WTC11 (cell line): ENCODE measurements around the gene PPP1R3D. TPM values are rescaled to one million over a fixed set of nuclear protein-coding genes. Genes with fewer than 3 reads are reported as not detected.

Experiments used
- ATF6 ChIP-seq: sonication (generic); formaldehyde crosslinking; IDR thresholded peaks from 2 replicates; pipeline ENCODE4 v1.8.1; 2023; ENCODE audit warnings: mild to moderate bottlenecking, missing genetic modification reagents
- E2F1 ChIP-seq: sonication (generic); formaldehyde crosslinking; IDR thresholded peaks from 2 replicates; pipeline ENCODE4 v1.8.0; 2022; ENCODE audit warnings: mild to moderate bottlenecking, missing genetic modification reagents
- E2F4 ChIP-seq: sonication (generic); formaldehyde crosslinking; IDR thresholded peaks from 2 replicates; pipeline ENCODE4 v1.8.1; 2022; ENCODE audit warnings: low read depth, mild to moderate bottlenecking, moderate library complexity, missing genetic modification reagents, borderline replicate concordance
- FOXJ3 ChIP-seq: sonication (generic); formaldehyde crosslinking; IDR thresholded peaks from 2 replicates; pipeline ENCODE4 v1.9.0; 2021; ENCODE audit warnings: missing genetic modification reagents, mild to moderate bottlenecking, borderline replicate concordance
- GABPB1 ChIP-seq: sonication (generic); formaldehyde crosslinking; IDR thresholded peaks from 2 replicates; pipeline ENCODE4 v1.8.1; 2023; ENCODE audit warnings: mild to moderate bottlenecking, missing genetic modification reagents
- HMGXB4 ChIP-seq: sonication (generic); formaldehyde crosslinking; IDR thresholded peaks from 2 replicates; pipeline ENCODE4 v1.8.1; 2023; ENCODE audit warnings: mild to moderate bottlenecking, moderate library complexity, missing genetic modification reagents
- IRF2 ChIP-seq: sonication (generic); formaldehyde crosslinking; IDR thresholded peaks from 2 replicates; pipeline ENCODE4 v1.8.0; 2022; ENCODE audit warnings: low read depth, missing genetic modification reagents, borderline replicate concordance
- JAZF1 ChIP-seq: fragments of 250-450 bp; sonication (Bioruptor Pico); IDR thresholded peaks from 2 replicates; pipeline ENCODE4 v1.9.0; 2021; ENCODE audit warnings: moderate library complexity, mild to moderate bottlenecking, inconsistent platforms
- MAX ChIP-seq: sonication (generic); formaldehyde crosslinking; IDR thresholded peaks from 2 replicates; pipeline ENCODE4 v1.8.0; 2022; ENCODE audit warnings: mild to moderate bottlenecking, missing genetic modification reagents
- MXD4 ChIP-seq: fragments of 250-450 bp; sonication (Bioruptor Pico); IDR thresholded peaks from 2 replicates; pipeline ENCODE4 v1.8.0; 2021; ENCODE audit warnings: mild to moderate bottlenecking, moderate library complexity, borderline replicate concordance
- MYBL2 ChIP-seq: sonication (generic); formaldehyde crosslinking; IDR thresholded peaks from 2 replicates; pipeline ENCODE4 v1.8.1; 2023; ENCODE audit warnings: mild to moderate bottlenecking, moderate library complexity, missing genetic modification reagents
- NR1H2 ChIP-seq: sonication (generic); formaldehyde crosslinking; IDR thresholded peaks from 2 replicates; pipeline ENCODE4 v1.9.0; 2021; ENCODE audit warnings: mild to moderate bottlenecking, moderate library complexity, missing genetic modification reagents
- NR2C2 ChIP-seq: sonication (generic); formaldehyde crosslinking; IDR thresholded peaks from 2 replicates; pipeline ENCODE4 v1.8.0; 2022; ENCODE audit warnings: mild to moderate bottlenecking, missing genetic modification reagents
- NR3C1 ChIP-seq: sonication (generic); formaldehyde crosslinking; conservative IDR thresholded peaks from 2 replicates; pipeline ENCODE4 v1.8.1; 2023; ENCODE audit warnings: low read depth, mild to moderate bottlenecking, missing genetic modification reagents
- SOX15 ChIP-seq: fragments of 250-450 bp; sonication (Bioruptor Pico); IDR thresholded peaks from 2 replicates; pipeline ENCODE4 v1.9.0; 2021; ENCODE audit warnings: mild to moderate bottlenecking
- SP1 ChIP-seq: sonication (generic); formaldehyde crosslinking; conservative IDR thresholded peaks from 2 replicates; pipeline ENCODE4 v1.8.1; 2022; ENCODE audit warnings: missing genetic modification reagents
- TEAD1 ChIP-seq: sonication (generic); formaldehyde crosslinking; IDR thresholded peaks from 2 replicates; pipeline ENCODE4 v1.8.0; 2022; ENCODE audit warnings: mild to moderate bottlenecking, missing genetic modification reagents
- TEAD4 ChIP-seq: sonication (generic); formaldehyde crosslinking; IDR thresholded peaks from 2 replicates; pipeline ENCODE4 v1.8.0; 2022; ENCODE audit warnings: mild to moderate bottlenecking, missing genetic modification reagents
- TP53 ChIP-seq: sonication (generic); formaldehyde crosslinking; IDR thresholded peaks from 2 replicates; pipeline ENCODE4 v1.8.1; 2023; ENCODE audit warnings: mild to moderate bottlenecking, missing genetic modification reagents
- USF2 ChIP-seq: sonication (generic); formaldehyde crosslinking; IDR thresholded peaks from 2 replicates; pipeline ENCODE4 v1.8.1; 2023; ENCODE audit warnings: mild to moderate bottlenecking, missing genetic modification reagents, moderate library complexity
- ZBTB43 ChIP-seq: sonication (generic); formaldehyde crosslinking; IDR thresholded peaks from 2 replicates; pipeline ENCODE4 v1.8.1; 2023; ENCODE audit warnings: mild to moderate bottlenecking, missing genetic modification reagents
- ZNF121 ChIP-seq: sonication (generic); formaldehyde crosslinking; IDR thresholded peaks from 2 replicates; pipeline ENCODE4 v1.8.0; 2023; ENCODE audit warnings: missing genetic modification reagents
- ZNF219 ChIP-seq: sonication (generic); formaldehyde crosslinking; IDR thresholded peaks from 2 replicates; pipeline ENCODE4 v1.8.0; 2023; ENCODE audit warnings: missing genetic modification reagents, mild to moderate bottlenecking, borderline replicate concordance
- ZNF281 ChIP-seq: sonication (generic); formaldehyde crosslinking; IDR thresholded peaks from 2 replicates; pipeline ENCODE4 v1.8.0; 2023; ENCODE audit warnings: mild to moderate bottlenecking, missing genetic modification reagents
- ZNF423 ChIP-seq: fragments of 250-450 bp; sonication (Bioruptor Pico); IDR thresholded peaks from 2 replicates; pipeline ENCODE4 v2.1.2; 2022; ENCODE audit warnings: mild to moderate bottlenecking, moderate library complexity
- ZNF512 ChIP-seq: sonication (generic); formaldehyde crosslinking; IDR thresholded peaks from 2 replicates; pipeline ENCODE4 v1.8.1; 2022; ENCODE audit warnings: missing genetic modification reagents, borderline replicate concordance
- ZNF671 ChIP-seq: fragments of 250-450 bp; sonication (Bioruptor Pico); IDR thresholded peaks from 2 replicates; pipeline ENCODE4 v1.8.0; 2021; ENCODE audit warnings: mild to moderate bottlenecking
- total RNA-seq: library from RNA; stranded (reverse); gene quantifications from 3 replicates; pipeline ENCODE4 v1.2.3, GENCODE V29; 2021

Gene PPP1R3D
- total RNA-seq, 1 experiment from 2014 or later = 2.4 TPM

- TF ChIP-seq E2F4 (CRISPR knock-in tag) = no peak
- peak; percentile 54 for TF ChIP-seq SP1
- no peak for TF ChIP-seq TP53
- no peak for TF ChIP-seq ATF6 (CRISPR knock-in tag)
- no peak for TF ChIP-seq SOX15
- TF ChIP-seq TEAD4 (CRISPR knock-in tag) = no peak
- TF ChIP-seq IRF2 = no peak
- TF ChIP-seq ZNF671 = no peak
- TF ChIP-seq ZBTB43 (CRISPR knock-in tag) = no peak
- no peak for TF ChIP-seq NR2C2 (CRISPR knock-in tag)
- TF ChIP-seq ZNF219 (CRISPR knock-in tag) = no peak
- no peak for TF ChIP-seq MXD4 (CRISPR knock-in tag)
- no peak for TF ChIP-seq ZNF281 (CRISPR knock-in tag)
- TF ChIP-seq NR3C1 (CRISPR knock-in tag) = no peak
- TF ChIP-seq NR1H2 (CRISPR knock-in tag) = no peak
- peak; percentile 31; the same call in 1 of the 2 replicates for TF ChIP-seq TEAD1 (CRISPR knock-in tag)
- TF ChIP-seq ZNF121 (CRISPR knock-in tag) = no peak
- no peak for TF ChIP-seq FOXJ3
- TF ChIP-seq USF2 (CRISPR knock-in tag) = peak; percentile 86
- TF ChIP-seq JAZF1 (CRISPR knock-in tag) = no peak
- TF ChIP-seq E2F1 (CRISPR knock-in tag) = no peak
- peak; percentile 58; the same call in 1 of the 2 replicates for TF ChIP-seq MAX (CRISPR knock-in tag)
- no peak for TF ChIP-seq ZNF512 (CRISPR knock-in tag)
- peak; percentile 48; the same call in 1 of the 2 replicates for TF ChIP-seq ZNF423 (CRISPR knock-in tag)
- peak; percentile 58 for TF ChIP-seq GABPB1
- TF ChIP-seq MYBL2 (CRISPR knock-in tag) = no peak
- no peak for TF ChIP-seq HMGXB4 (CRISPR knock-in tag)
Observed at GRCh38 chr20:59940129-59940955, at the start of gene PPP1R3D, which contains the start of gene FAM217B (continued).
